Measurements from ENCODE around the gene ZNF236. TPM values are rescaled to one million over a fixed set of nuclear protein-coding genes. Genes with fewer than 3 reads are reported as not detected.

The ZNF236 gene
- total and polyA plus RNA-seq, 2 experiments from 2014 or later, result 5.8 to 13.1 TPM

GRCh38 chr18:76977108-76977621 lies 154.8 kb downstream of the ZNF236 start:
- Histone ChIP-seq H3K4me1 (ENCODE audit: low read depth) (no peaks in the 10 kb centered on the region), H3K27ac (no peak overlapping the region), H3K9me3 (ENCODE audit: low read depth) (no peaks in the 10 kb centered on the region), H3K27me3 (no peaks in the 10 kb centered on the region), H3K36me3 (no peaks in the 10 kb centered on the region), H3K4me3 (no peak overlapping the region)
- no peak for DNase-seq (ENCODE audit: low read depth in 1 of 2, low spot score in 1 of 2)
- no peak for TF ChIP-seq CTCF (IDR thresholded peaks at IDR 0.05; ENCODE audit: low read depth, low read length)

DNA sequence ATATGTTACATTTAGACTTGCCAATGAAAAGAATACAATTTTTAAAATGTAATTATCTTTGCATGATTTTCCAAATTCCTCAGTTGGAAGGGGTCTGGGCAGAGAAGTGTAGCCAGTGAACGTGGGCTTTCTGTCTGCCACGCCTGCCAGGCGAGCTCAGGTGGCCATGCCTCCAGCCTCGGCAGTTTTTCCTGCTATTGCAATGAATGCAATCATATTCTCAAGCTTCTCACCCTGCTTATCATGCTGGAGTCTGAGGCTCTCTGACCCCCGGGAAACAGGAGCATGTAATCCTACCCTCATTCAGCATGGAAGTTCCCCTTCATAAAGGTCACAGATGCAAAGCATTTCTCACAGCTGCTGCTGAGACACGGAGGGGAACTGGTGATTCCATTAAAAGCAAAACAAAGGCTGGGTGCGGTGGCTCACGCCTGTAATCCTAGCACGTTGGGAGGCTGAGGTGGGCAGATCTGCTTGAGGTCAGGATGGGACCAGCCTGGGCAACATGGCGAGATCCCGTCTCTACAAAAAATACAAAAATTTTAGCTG lies 155.4 kb downstream of the ZNF236 start:
- H3K4me1 ChIP-seq (ENCODE audit: low read depth), result no peaks in the 10 kb centered on the region
- H3K27ac ChIP-seq, result no peak overlapping the region

DNA sequence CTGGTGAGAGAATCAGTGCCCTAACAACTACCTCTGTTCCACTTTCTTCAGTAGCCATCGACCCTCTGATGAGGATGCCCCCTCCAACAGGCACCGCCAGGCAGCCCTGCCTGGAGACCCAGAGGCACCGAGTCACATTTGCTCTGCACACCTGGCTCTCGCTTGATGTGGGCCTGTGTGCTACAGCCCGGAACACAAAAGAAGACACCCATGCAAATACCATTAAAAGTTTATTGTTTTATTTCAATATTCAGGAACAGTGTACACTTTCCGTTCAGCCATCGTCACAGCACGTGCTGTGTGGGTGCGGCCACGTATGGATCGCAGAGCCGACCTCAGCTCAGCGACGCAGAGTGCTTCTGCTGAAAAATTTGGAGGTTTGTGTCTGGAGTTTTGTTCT lies 156.3 kb downstream of the ZNF236 start:
- DNase-seq (ENCODE audit: low read depth in 1 of 2, low spot score in 1 of 2), result no peak
- Histone ChIP-seq H3K4me1 (ENCODE audit: low read depth) (no peaks in the 10 kb centered on the region), H3K36me3 (no peaks in the 10 kb centered on the region), H3K4me3 (no peak overlapping the region), H3K27me3 (no peaks in the 10 kb centered on the region), H3K27ac (no peak overlapping the region), H3K9me3 (ENCODE audit: low read depth) (no peaks in the 10 kb centered on the region)
- TF ChIP-seq CTCF (IDR thresholded peaks at IDR 0.05; ENCODE audit: low read depth, low read length), result no peak

More for the DNA sequence above, 155.4 kb downstream of the ZNF236 start:
- Histone ChIP-seq H3K4me3 (no peak overlapping the region), H3K27me3 (no peaks in the 10 kb centered on the region), H3K36me3 (no peaks in the 10 kb centered on the region), H3K9me3 (ENCODE audit: low read depth) (no peaks in the 10 kb centered on the region)
- no peak for TF ChIP-seq CTCF (IDR thresholded peaks at IDR 0.05; ENCODE audit: low read depth, low read length)
- DNase-seq (ENCODE audit: low read depth in 1 of 2, low spot score in 1 of 2), result no peak

- TF ChIP-seq CTCF (IDR thresholded peaks at IDR 0.05; ENCODE audit: low read depth, low read length), result no peak
- no peaks in the 10 kb centered on the region for H3K27me3 ChIP-seq
- no peaks in the 10 kb centered on the region for H3K36me3 ChIP-seq
- no peak overlapping the region for H3K4me3 ChIP-seq
- H3K9me3 ChIP-seq (ENCODE audit: low read depth), result no peaks in the 10 kb centered on the region
- H3K27ac ChIP-seq, result no peak overlapping the region
- no peak for DNase-seq (ENCODE audit: low read depth in 1 of 2, low spot score in 1 of 2)
- H3K4me1 ChIP-seq (ENCODE audit: low read depth), result no peaks in the 10 kb centered on the region
Measured at GRCh38 chr18:76979111-76979751, 156.9 kb downstream of the ZNF236 start.

DNA sequence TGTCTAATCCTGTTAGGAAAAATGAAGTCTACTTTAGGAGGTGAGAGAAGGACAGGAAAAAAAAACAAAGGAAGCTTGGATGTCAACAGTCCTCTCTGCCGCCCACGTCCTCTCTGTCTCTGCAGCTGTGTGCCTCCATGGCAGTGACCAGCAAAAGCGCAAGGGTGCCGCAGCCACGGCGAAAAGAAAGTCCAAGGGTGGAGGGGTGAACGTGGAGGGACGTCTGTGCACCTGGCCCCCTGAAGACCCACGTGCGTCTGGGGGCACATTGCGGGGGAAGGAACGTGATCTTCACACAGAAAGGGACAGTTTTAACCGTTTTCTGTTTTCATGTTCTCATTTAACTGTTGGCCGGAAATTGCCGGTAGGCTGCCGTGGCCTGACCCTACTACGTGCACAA lies 157.5 kb downstream of the ZNF236 start:
- Histone ChIP-seq H3K27me3 (no peaks in the 10 kb centered on the region), H3K4me3 (no peak overlapping the region), H3K36me3 (no peaks in the 10 kb centered on the region), H3K27ac (no peak overlapping the region), H3K9me3 (ENCODE audit: low read depth) (no peaks in the 10 kb centered on the region), H3K4me1 (ENCODE audit: low read depth) (no peaks in the 10 kb centered on the region)
- TF ChIP-seq CTCF (IDR thresholded peaks at IDR 0.05; ENCODE audit: low read depth, low read length), result no peak
- DNase-seq (ENCODE audit: low read depth in 1 of 2, low spot score in 1 of 2), result no peak

Measured in cardiac muscle cell (in vitro differentiated cells and primary cell).